Mesothelial cell of epicardium (in vitro differentiated cells): ENCODE data around the gene APH1B. TPM values are rescaled to one million over a fixed set of nuclear protein-coding genes. Genes with fewer than 3 reads are reported as not detected.
"Not testable (repeated sequence)": the region's sequence is repeated elsewhere in the genome, so short reads cannot be mapped to it uniquely, and the experiment has no call there.

Experiments
- DNase-seq, 2 experiments: peaks; one replicate each; pipeline ENCODE4 v3.0.0; 2021; ENCODE audit warnings: low spot score in 2 of 2; ENCODE audit not compliant: unreplicated experiment in 2 of 2
- H3K27ac Mint-ChIP-seq: 2 replicates; pipeline ENCODE4 v1.8.0; 2021; ENCODE audit warnings: mixed read lengths
- H3K27me3 Mint-ChIP-seq: 2 replicates; pipeline ENCODE4 v1.8.0; 2021; ENCODE audit warnings: low read depth, mixed read lengths
- H3K36me3 Mint-ChIP-seq: 2 replicates; pipeline ENCODE4 v1.8.0; 2021; ENCODE audit warnings: mixed read lengths
- H3K4me1 Mint-ChIP-seq: 2 replicates; pipeline ENCODE4 v1.8.0; 2021; ENCODE audit warnings: mixed read lengths
- H3K4me3 Mint-ChIP-seq: 2 replicates; pipeline ENCODE4 v1.8.0; 2021; ENCODE audit warnings: mild to moderate bottlenecking, moderate library complexity, mixed read lengths
- H3K9me3 Mint-ChIP-seq: 2 replicates; pipeline ENCODE4 v1.8.0; 2021; ENCODE audit warnings: mixed read lengths
- CTCF ChIP-seq: fragments of 200-600 bp; sonication (generic); IDR thresholded peaks from one replicate; pipeline ENCODE4 v1.5.0; 2021; ENCODE audit warnings: antibody characterized with exemption; ENCODE audit not compliant: unreplicated experiment
- total RNA-seq: library from RNA; stranded (reverse); gene quantifications from 3 replicates; pipeline ENCODE4 v1.2.1, GENCODE V29; 2021

Gene APH1B
- total RNA-seq, 1 donor from 2014 or later, result 21.9 TPM

DNA sequence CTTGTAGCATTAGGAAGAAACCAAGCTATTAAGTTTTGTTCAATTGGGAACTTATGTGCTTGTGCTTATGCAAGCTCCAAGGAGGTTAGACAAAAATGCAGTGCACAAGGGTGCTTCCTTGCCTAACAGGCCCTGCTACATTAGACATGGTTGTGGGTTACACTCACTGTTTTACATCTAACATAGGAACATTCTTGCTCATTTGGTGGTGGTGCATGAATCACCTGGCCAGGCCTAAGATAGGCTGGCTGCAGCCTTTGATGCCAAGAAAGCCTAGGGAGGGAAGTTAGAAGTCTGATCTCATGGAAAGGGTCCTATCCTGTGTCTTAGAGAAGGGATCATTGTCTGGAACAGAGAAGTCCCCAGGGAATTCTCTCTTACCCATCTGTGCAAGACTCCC, 60.8 kb downstream of the APH1B start:
- no peak for DNase-seq
- Mint-ChIP-seq H3K4me3 (no peak overlapping the region), H3K27me3 (peaks cover 23% of the 10 kb centered on the region), H3K36me3 (no peaks in the 10 kb centered on the region), H3K9me3 (no peaks in the 10 kb centered on the region), H3K27ac (no peak overlapping the region), H3K4me1 (peaks cover 2% of the 10 kb centered on the region)
- TF ChIP-seq CTCF, result no peak

DNA sequence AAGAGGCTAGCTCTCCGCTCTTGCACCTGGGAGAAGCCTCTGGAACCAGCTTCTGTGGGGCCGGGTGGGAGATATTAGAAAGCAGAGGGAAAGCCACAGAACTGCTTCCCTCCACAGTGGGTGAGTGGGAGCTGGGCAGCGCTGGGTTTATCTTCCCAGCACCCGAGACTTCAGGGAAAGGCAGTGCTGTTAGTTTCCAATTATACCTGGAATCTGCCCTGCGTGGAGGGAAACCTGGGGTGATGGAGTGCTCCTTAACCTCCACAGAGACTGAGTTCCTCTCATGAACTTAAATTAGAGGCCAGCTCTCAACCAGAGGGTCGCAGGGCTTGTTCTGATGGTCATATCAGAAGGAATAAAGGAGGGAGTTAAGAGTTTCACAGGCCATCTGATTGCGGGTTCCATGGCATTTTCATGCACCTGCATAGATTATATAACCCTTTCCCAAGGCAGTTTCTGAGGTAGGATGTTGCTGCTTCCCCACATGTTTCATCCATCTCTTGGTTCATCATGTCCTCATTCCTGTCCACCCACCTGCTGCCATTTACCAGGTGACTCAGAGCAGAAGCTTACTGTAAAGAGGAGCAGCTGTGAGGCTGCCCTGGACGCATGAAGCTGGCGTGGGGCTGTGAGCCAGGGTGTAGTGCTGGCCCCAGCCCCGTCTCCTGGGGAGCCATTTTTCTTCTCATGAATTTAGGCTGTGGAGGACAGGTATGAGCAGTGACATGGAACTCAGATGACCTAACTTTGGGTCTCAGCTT, 61.8 kb downstream of the APH1B start:
- Mint-ChIP-seq H3K4me1 (peaks cover 10% of the 10 kb centered on the region), H3K27me3 (peaks cover 23% of the 10 kb centered on the region), H3K27ac (no peak overlapping the region), H3K9me3 (no peaks in the 10 kb centered on the region), H3K36me3 (no peaks in the 10 kb centered on the region), H3K4me3 (no peak overlapping the region)
- no peak for TF ChIP-seq CTCF
- no peak for DNase-seq

GRCh38 chr15:63339836-63340235, 62.4 kb downstream of the APH1B start:
- TF ChIP-seq CTCF, result no peak
- H3K4me3 Mint-ChIP-seq, result no peak overlapping the region
- DNase-seq, result no peak
- H3K27ac Mint-ChIP-seq, result no peak overlapping the region
- no peaks in the 10 kb centered on the region for H3K9me3 Mint-ChIP-seq
- no peaks in the 10 kb centered on the region for H3K36me3 Mint-ChIP-seq
- peaks cover 11% of the 10 kb centered on the region for H3K4me1 Mint-ChIP-seq
- peaks cover 25% of the 10 kb centered on the region for H3K27me3 Mint-ChIP-seq

GRCh38 chr15:63340353-63340752, 62.9 kb downstream of the APH1B start:
- H3K27me3 Mint-ChIP-seq, result peaks cover 27% of the 10 kb centered on the region
- H3K9me3 Mint-ChIP-seq, result no peaks in the 10 kb centered on the region
- no peaks in the 10 kb centered on the region for H3K36me3 Mint-ChIP-seq
- peaks cover 11% of the 10 kb centered on the region for H3K4me1 Mint-ChIP-seq
- DNase-seq, result no peak
- TF ChIP-seq CTCF, result no peak
- H3K27ac Mint-ChIP-seq, result no peak overlapping the region
- no peak overlapping the region for H3K4me3 Mint-ChIP-seq

DNA sequence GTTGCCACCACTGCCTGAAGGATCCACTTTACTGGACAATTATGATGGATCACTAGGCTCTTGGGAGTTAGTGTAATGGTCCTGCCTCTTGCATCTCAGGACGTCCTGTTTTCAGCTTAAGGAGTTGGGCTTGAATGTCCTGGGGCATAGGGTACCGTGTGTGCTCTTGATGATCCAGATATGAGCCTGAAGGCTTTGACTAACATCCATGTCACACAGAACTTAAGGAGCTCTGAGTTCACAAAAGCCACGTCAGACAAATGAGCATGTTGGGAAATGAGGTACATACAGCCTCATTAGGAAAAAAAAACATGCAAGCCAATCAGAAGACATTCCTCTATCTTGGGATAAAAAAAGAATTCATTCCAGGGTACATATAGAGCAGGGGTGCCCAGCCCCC, 63.5 kb downstream of the APH1B start:
- no peak for TF ChIP-seq CTCF
- Mint-ChIP-seq H3K27me3 (peaks cover 27% of the 10 kb centered on the region), H3K4me3 (no peak overlapping the region), H3K36me3 (no peaks in the 10 kb centered on the region), H3K27ac (no peak overlapping the region), H3K4me1 (peaks cover 11% of the 10 kb centered on the region), H3K9me3 (no peaks in the 10 kb centered on the region)
- no peak for DNase-seq

DNA sequence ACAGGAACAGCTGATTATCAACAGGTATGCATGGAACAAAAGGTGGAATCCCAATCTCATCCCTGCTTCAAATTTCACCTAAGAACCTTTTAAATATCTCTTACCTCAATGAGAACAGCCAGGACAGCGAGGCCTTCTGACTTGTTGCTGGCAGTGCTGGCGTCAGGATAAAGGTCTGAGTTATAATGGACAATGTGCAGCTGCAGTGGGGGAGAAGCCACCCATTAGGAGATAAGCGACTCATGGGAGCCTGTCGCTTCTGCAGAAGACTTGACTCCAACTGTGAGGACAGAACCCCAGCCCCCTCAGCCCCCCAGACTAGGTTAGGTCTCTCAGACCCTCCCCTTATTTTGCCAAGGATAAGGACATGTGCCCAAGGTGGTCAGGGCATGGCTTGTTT, 64.5 kb downstream of the APH1B start:
- no peak for DNase-seq
- H3K4me3 Mint-ChIP-seq, result no peak overlapping the region
- H3K27ac Mint-ChIP-seq, result no peak overlapping the region
- H3K4me1 Mint-ChIP-seq, result peaks cover 14% of the 10 kb centered on the region
- H3K9me3 Mint-ChIP-seq, result no peaks in the 10 kb centered on the region
- H3K27me3 Mint-ChIP-seq, result peaks cover 27% of the 10 kb centered on the region
- H3K36me3 Mint-ChIP-seq, result no peaks in the 10 kb centered on the region
- TF ChIP-seq CTCF, result no peak

DNA sequence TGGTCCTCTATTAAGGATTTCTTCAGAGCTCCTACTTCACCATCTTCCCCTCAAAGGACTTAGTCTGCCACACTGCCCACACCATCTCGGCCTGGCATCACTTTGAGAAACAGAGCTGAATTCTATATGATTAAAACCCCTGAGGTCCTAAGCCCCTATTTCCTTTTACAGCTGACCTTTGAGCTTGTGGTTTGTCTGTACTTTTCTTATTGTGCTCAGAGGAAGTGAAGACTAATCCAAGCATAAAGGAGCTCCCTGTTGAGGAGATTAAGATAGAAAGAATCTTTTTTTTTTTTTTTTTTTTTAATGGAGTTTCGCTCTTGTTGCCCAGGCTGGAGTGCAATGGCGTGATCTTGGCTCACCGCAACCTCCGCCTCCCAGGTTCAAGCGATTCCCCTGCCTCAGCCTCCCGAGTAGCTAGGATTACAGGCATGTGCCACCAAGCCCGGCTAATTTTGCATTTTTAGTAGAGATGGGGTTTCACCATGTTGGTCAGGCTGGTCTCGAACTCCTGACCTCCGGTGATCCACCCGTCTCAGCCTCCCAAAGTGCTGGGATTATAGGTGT, 65.7 kb downstream of the APH1B start:
- DNase-seq, result not testable (repeated sequence)
- H3K4me1 Mint-ChIP-seq, result peaks cover 24% of the 10 kb centered on the region

More for the DNA sequence above, 65.7 kb downstream of the APH1B start:
- H3K4me3 Mint-ChIP-seq, H3K9me3 Mint-ChIP-seq, H3K27ac Mint-ChIP-seq, H3K36me3 Mint-ChIP-seq: not testable (repeated sequence)
- H3K27me3 Mint-ChIP-seq, result peaks cover 27% of the 10 kb centered on the region
